H9 (cell line): ENCODE measurements around the gene PSAPL1. TPM values are rescaled to one million over a fixed set of nuclear protein-coding genes. Genes with fewer than 3 reads are reported as not detected.

Source experiments
- DNase-seq: peaks from one replicate; pipeline ENCODE4 v3.0.0-alpha.2; 2017
- H2AFZ ChIP-seq: one replicate; pipeline ENCODE4 v1.6.1; 2013; ENCODE audit warnings: mild to moderate bottlenecking, low read length, control low read depth, moderate library complexity
- H2AK5ac ChIP-seq: 2 replicates; pipeline ENCODE4 v1.6.1; 2013; ENCODE audit warnings: low read length, control low read depth, mixed read lengths; ENCODE audit not compliant: insufficient read length
- H2BK120ac ChIP-seq: one replicate; pipeline ENCODE4 v1.6.1; 2013; ENCODE audit warnings: low read depth, mild to moderate bottlenecking, low read length, control low read depth, inconsistent platforms; ENCODE audit not compliant: poor library complexity, severe bottlenecking
- H2BK12ac ChIP-seq: 2 replicates; pipeline ENCODE4 v1.6.1; 2013; ENCODE audit warnings: low read length, control low read depth, mixed read lengths, low read depth; ENCODE audit not compliant: insufficient read length
- H2BK15ac ChIP-seq: 2 replicates; pipeline ENCODE4 v1.6.1; 2013; ENCODE audit warnings: low read depth, low read length, control low read depth
- H2BK20ac ChIP-seq: one replicate; pipeline ENCODE4 v1.6.1; 2013; ENCODE audit warnings: low read depth, mild to moderate bottlenecking, low read length, control low read depth, inconsistent platforms; ENCODE audit not compliant: poor library complexity, severe bottlenecking
- H2BK5ac ChIP-seq: 2 replicates; pipeline ENCODE4 v1.6.1; 2013; ENCODE audit warnings: low read length, control low read depth, mixed read lengths; ENCODE audit not compliant: insufficient read length
- H3K14ac ChIP-seq: 2 replicates; pipeline ENCODE4 v1.6.1; 2013; ENCODE audit warnings: low read length, control low read depth; ENCODE audit not compliant: insufficient read depth
- H3K18ac ChIP-seq: 2 replicates; pipeline ENCODE4 v1.6.1; 2013; ENCODE audit warnings: low read depth, mild to moderate bottlenecking, mixed read lengths, low read length, control low read depth; ENCODE audit not compliant: insufficient read length
- H3K23ac ChIP-seq: 2 replicates; pipeline ENCODE4 v1.6.1; 2013; ENCODE audit warnings: low read length, control low read depth, mixed read lengths, low read depth; ENCODE audit not compliant: insufficient read length
- H3K23me2 ChIP-seq: 2 replicates; pipeline ENCODE4 v1.6.1; 2013; ENCODE audit warnings: low read depth, mild to moderate bottlenecking, mixed read lengths, low read length, control low read depth; ENCODE audit not compliant: insufficient read length, poor library complexity, severe bottlenecking
- H3K27ac ChIP-seq: 2 replicates; pipeline ENCODE4 v1.5.1; 2013; ENCODE audit warnings: low read length, control low read depth, mixed read lengths, low read depth; ENCODE audit not compliant: insufficient read length
- H3K27me3 ChIP-seq: 2 replicates; pipeline ENCODE4 v1.6.1; 2013; ENCODE audit warnings: low read length, control low read depth, inconsistent platforms; ENCODE audit not compliant: insufficient read depth
- H3K4ac ChIP-seq: 2 replicates; pipeline ENCODE4 v1.6.1; 2013; ENCODE audit warnings: low read depth, mild to moderate bottlenecking, control low read depth, inconsistent platforms, low read length, moderate library complexity
- H3K4me1 ChIP-seq: 2 replicates; pipeline ENCODE4 v1.6.1; 2013; ENCODE audit warnings: low read length, control low read depth, inconsistent platforms; ENCODE audit not compliant: insufficient read depth
- H3K4me2 ChIP-seq: 2 replicates; pipeline ENCODE4 v1.6.1; 2013; ENCODE audit warnings: low read length, control low read depth, mixed read lengths; ENCODE audit not compliant: insufficient read length, insufficient read depth
- H3K56ac ChIP-seq: 2 replicates; pipeline ENCODE4 v1.6.1; 2013; ENCODE audit warnings: low read depth, mild to moderate bottlenecking, mixed read lengths, low read length, control low read depth; ENCODE audit not compliant: insufficient read length
- H3K79me1 ChIP-seq: 2 replicates; pipeline ENCODE4 v1.6.1; 2013; ENCODE audit warnings: low read depth, mild to moderate bottlenecking, moderate library complexity, low read length, control low read depth, inconsistent platforms; ENCODE audit not compliant: insufficient read depth, poor library complexity, severe bottlenecking
- H3K79me2 ChIP-seq: 2 replicates; pipeline ENCODE4 v1.6.1; 2013; ENCODE audit warnings: low read length, control low read depth, inconsistent platforms; ENCODE audit not compliant: insufficient read depth
- H3K9ac ChIP-seq: 2 replicates; pipeline ENCODE4 v1.6.1; 2013; ENCODE audit warnings: low read length, control low read depth, mixed read lengths; ENCODE audit not compliant: insufficient read length; ENCODE audit errors: extremely low read depth
- H3K9me3 ChIP-seq: one replicate; pipeline ENCODE4 v1.6.1; 2013; ENCODE audit warnings: low read depth, low read length, inconsistent platforms; ENCODE audit not compliant: control insufficient read depth
- H3T11ph ChIP-seq: one replicate; pipeline ENCODE4 v1.6.1; 2013; ENCODE audit warnings: mild to moderate bottlenecking, low read length, control low read depth, inconsistent platforms
- H4K20me1 ChIP-seq: one replicate; pipeline ENCODE4 v1.6.1; 2013; ENCODE audit not compliant: control insufficient read depth, insufficient read length, insufficient read depth
- H4K5ac ChIP-seq: 2 replicates; pipeline ENCODE4 v1.6.1; 2013; ENCODE audit warnings: low read depth, mild to moderate bottlenecking, mixed read lengths, low read length, control low read depth; ENCODE audit not compliant: insufficient read length
- H4K8ac ChIP-seq: replicated peaks from 2 replicates; pipeline ENCODE4 v1.6.1; 2013; ENCODE audit warnings: low read length, control low read depth, mixed read lengths, low read depth; ENCODE audit not compliant: insufficient read length
- H4K91ac ChIP-seq: 2 replicates; pipeline ENCODE4 v1.6.1; 2013; ENCODE audit warnings: low read depth, mild to moderate bottlenecking, moderate library complexity, mixed read lengths, low read length, control low read depth; ENCODE audit not compliant: insufficient read length
- H3K27ac Mint-ChIP-seq, 3 experiments: 2 replicates in 2 of 3; 3 replicates in 1 of 3; pipeline ENCODE4 v1.8.0; 2020 to 2021; ENCODE audit warnings: mixed read lengths in 3 of 3, mild to moderate bottlenecking in 1 of 3, moderate library complexity in 1 of 3
- H3K27me3 Mint-ChIP-seq: 2 replicates; pipeline ENCODE4 v1.8.0; 2021; ENCODE audit warnings: low read depth, mild to moderate bottlenecking, moderate library complexity, mixed read lengths
- H3K36me3 Mint-ChIP-seq, 3 experiments: 2 replicates in 2 of 3; 3 replicates in 1 of 3; pipeline ENCODE4 v1.8.0; 2020 to 2021; ENCODE audit warnings: low read depth in 3 of 3, mixed read lengths in 3 of 3; ENCODE audit not compliant: insufficient read depth in 1 of 3
- H3K4me1 Mint-ChIP-seq, 2 experiments: 2 replicates each; pipeline ENCODE4 v1.8.0; 2020; ENCODE audit warnings: mixed read lengths in 2 of 2
- H3K4me3 Mint-ChIP-seq, 2 experiments: 2 replicates in 1 of 2; 3 replicates in 1 of 2; pipeline ENCODE4 v1.8.0; 2020 to 2021; ENCODE audit warnings: mild to moderate bottlenecking in 2 of 2, mixed read lengths in 2 of 2, moderate library complexity in 1 of 2
- H3K9me3 Mint-ChIP-seq, 2 experiments: 2 replicates in 1 of 2; 3 replicates in 1 of 2; pipeline ENCODE4 v1.8.0; 2020; ENCODE audit warnings: mild to moderate bottlenecking in 2 of 2, mixed read lengths in 2 of 2, moderate library complexity in 1 of 2
- WGBS: extraction: QIAGEN DNeasy Blood & Tissue Kit; methylation state at CpG from one replicate; pipeline ENCODE4 v1.1.7; 2013; ENCODE audit warnings: missing lambda C conversion rate, low lambda C conversion rate, mixed read lengths; ENCODE audit not compliant: insufficient read length; ENCODE audit errors: extremely low coverage; 5-methylcytosine and 5-hydroxymethylcytosine counted together
- total RNA-seq: library from RNA; stranded (reverse); gene quantifications from 2 replicates; pipeline ENCODE4 v1.2.1, GENCODE V29; 2021
- TF ChIP-seq, protein P1 (sequence below): fragments of 200-600 bp; sonication (generic); conservative IDR thresholded peaks from 3 replicates; pipeline ENCODE4 v1.8.0; 2021; ENCODE audit warnings: antibody characterized with exemption, mild to moderate bottlenecking

PSAPL1 gene
- total RNA-seq, 1 experiment from 2014 or later = 0.04 TPM

GRCh38 chr4:7426525-7427171 is 8.1 kb downstream of the PSAPL1 start:
- Histone ChIP-seq H3K18ac (no peak overlapping the region), H3K4ac (no peak overlapping the region), H3K27ac (no peak overlapping the region), H4K5ac (no peak overlapping the region), H3K14ac (no peak overlapping the region), H2AFZ (no peak overlapping the region), H3K4me1 (no peaks in the 10 kb centered on the region; the same call in 1 of the 2 replicates), H2BK5ac (no peak overlapping the region), H2BK20ac (no peak overlapping the region), H3K23me2 (peaks cover 3% of the 10 kb centered on the region), H2BK12ac (no peak overlapping the region), H2AK5ac (no peak overlapping the region), H3K27me3 (no peaks in the 10 kb centered on the region), H3K79me1 (no peaks in the 10 kb centered on the region), H2BK120ac (no peak overlapping the region), H4K91ac (no peak overlapping the region), H4K8ac (no peak overlapping the region), H3T11ph (no peak overlapping the region), H3K79me2 (no peaks in the 10 kb centered on the region), H3K23ac (no peak overlapping the region), H2BK15ac (no peak overlapping the region), H3K56ac (no peak overlapping the region), H4K20me1 (no peaks in the 10 kb centered on the region), H3K9me3 (no peaks in the 10 kb centered on the region), H3K4me2 (no peak overlapping the region), H3K9ac (no peak overlapping the region)
- Mint-ChIP-seq H3K36me3 (no peaks in the 10 kb centered on the region), H3K4me1 (peaks cover 38 to 51% of the 10 kb centered on the region in 2 experiments), H3K27ac (no peak overlapping the region), H3K4me3 (no peak overlapping the region), H3K9me3 (no peaks in the 10 kb centered on the region; a peak in 1 of 5 replicates), H3K27me3 (peaks cover 16% of the 10 kb centered on the region)
- TF ChIP-seq, protein P1, sequence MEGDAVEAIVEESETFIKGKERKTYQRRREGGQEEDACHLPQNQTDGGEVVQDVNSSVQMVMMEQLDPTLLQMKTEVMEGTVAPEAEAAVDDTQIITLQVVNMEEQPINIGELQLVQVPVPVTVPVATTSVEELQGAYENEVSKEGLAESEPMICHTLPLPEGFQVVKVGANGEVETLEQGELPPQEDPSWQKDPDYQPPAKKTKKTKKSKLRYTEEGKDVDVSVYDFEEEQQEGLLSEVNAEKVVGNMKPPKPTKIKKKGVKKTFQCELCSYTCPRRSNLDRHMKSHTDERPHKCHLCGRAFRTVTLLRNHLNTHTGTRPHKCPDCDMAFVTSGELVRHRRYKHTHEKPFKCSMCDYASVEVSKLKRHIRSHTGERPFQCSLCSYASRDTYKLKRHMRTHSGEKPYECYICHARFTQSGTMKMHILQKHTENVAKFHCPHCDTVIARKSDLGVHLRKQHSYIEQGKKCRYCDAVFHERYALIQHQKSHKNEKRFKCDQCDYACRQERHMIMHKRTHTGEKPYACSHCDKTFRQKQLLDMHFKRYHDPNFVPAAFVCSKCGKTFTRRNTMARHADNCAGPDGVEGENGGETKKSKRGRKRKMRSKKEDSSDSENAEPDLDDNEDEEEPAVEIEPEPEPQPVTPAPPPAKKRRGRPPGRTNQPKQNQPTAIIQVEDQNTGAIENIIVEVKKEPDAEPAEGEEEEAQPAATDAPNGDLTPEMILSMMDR = no peak
- peak; percentile 23 for DNase-seq
- WGBS = no CpG with 5 or more reads among the region's 20 CpGs
